Gastroesophageal sphincter (tissue), 4 donors: ENCODE data around the gene RETREG1. TPM values are rescaled to one million over a fixed set of nuclear protein-coding genes. Genes with fewer than 3 reads are reported as not detected.

Source experiments
- ATAC-seq: fragments of 150-250 bp; one replicate; pipeline ENCODE4 v1.9.1; 2016; ENCODE audit warnings: mild to moderate bottlenecking, moderate library complexity
- H3K27ac ChIP-seq, 4 donors: fragments of 200-600 bp; sonication (generic) in 3 of 4; 1 replicate in 3 of 4; 2 replicates in 1 of 4; pipeline ENCODE4 v1.5.1; 2016 to 2019
- H3K27me3 ChIP-seq: fragments of 200-600 bp; sonication (generic); one replicate; pipeline ENCODE4 v1.5.1; 2019
- H3K36me3 ChIP-seq, 2 donors: fragments of 200-600 bp; sonication (generic); one replicate each; pipeline ENCODE4 v1.5.1; 2019; ENCODE audit warnings: control low read depth in 1 of 2
- H3K4me1 ChIP-seq, 3 donors: fragments of 200-600 bp; sonication (generic); 1 replicate in 2 of 3; 2 replicates in 1 of 3; pipeline ENCODE4 v1.5.1; 2016 to 2019; ENCODE audit warnings: control low read depth in 2 of 3
- H3K4me3 ChIP-seq, 2 donors: fragments of 200-600 bp; sonication (generic); one replicate each; pipeline ENCODE4 v1.5.1; 2019; ENCODE audit warnings: mild to moderate bottlenecking in 1 of 2, moderate library complexity in 1 of 2
- H3K9me3 ChIP-seq, 3 donors: fragments of 200-600 bp; sonication (generic); one replicate each; pipeline ENCODE4 v1.5.1; 2017 to 2019; ENCODE audit warnings: control low read depth in 2 of 3
- CTCF ChIP-seq, 4 experiments: fragments of 200-600 bp in 2 of 4; fragments of 450-650 bp in 2 of 4; sonication (generic) in 1 of 4; IDR thresholded peaks; one replicate each; pipeline ENCODE4 v1.5.1; 2017 to 2019; ENCODE audit warnings: antibody characterized with exemption in 4 of 4, mild to moderate bottlenecking in 2 of 4, moderate library complexity in 2 of 4
- EP300 ChIP-seq: sonication (generic); formaldehyde crosslinking; IDR thresholded peaks from one replicate; pipeline ENCODE4 v1.6.1; 2017; ENCODE audit warnings: antibody characterized with exemption, mild to moderate bottlenecking
- POLR2A ChIP-seq, 2 donors: fragments of 450-650 bp; IDR thresholded peaks; one replicate each; pipeline ENCODE4 v1.6.1; 2017; ENCODE audit warnings: antibody characterized with exemption in 2 of 2, mild to moderate bottlenecking in 2 of 2, moderate library complexity in 1 of 2
- POLR2AphosphoS5 ChIP-seq: sonication (generic); formaldehyde crosslinking; IDR thresholded peaks from one replicate; pipeline ENCODE4 v1.6.1; 2017; ENCODE audit warnings: antibody characterized with exemption
- WGBS, 2 donors: methylation state at CpG; one replicate each; pipeline ENCODE4 v1.1.5; 2018; ENCODE audit warnings: low coverage in 1 of 2; 5-methylcytosine and 5-hydroxymethylcytosine counted together
- total RNA-seq, 4 donors: library from RNA; depleted of rRNA; stranded (reverse); fragments of >200 nt; gene quantifications; one replicate each; pipeline ENCODE4 v1.1.0, GENCODE V29; 2016

RETREG1 gene
- total RNA-seq, 4 donors from 2014 or later = 7.3 to 21.3 (median 15.7) TPM

- H3K4me1 ChIP-seq = peaks cover 0 to 11% (median 0%) of the 10 kb centered on the region in 3 donors
- WGBS, 2 donors = 64 to 76% methylated on average over 3 to 5 of the region's 5 CpGs
- no peaks in the 10 kb centered on the region for H3K36me3 ChIP-seq
- no peak overlapping the region for H3K4me3 ChIP-seq
- no peak for ATAC-seq
- H3K27ac ChIP-seq = no peak overlapping the region
- no peaks in the 10 kb centered on the region for H3K9me3 ChIP-seq
- TF ChIP-seq POLR2AphosphoS5 (no peak), EP300 (no peak), POLR2A (IDR thresholded peaks at IDR 0.05) (no peak)
- H3K27me3 ChIP-seq = no peaks in the 10 kb centered on the region
These were observed 20.2 kb downstream of the RETREG1 start for GRCh38 chr5:16596581-16596940.

GRCh38 chr5:16595881-16596580 lies 20.8 kb downstream of the RETREG1 start:
- Histone ChIP-seq H3K4me1 (peaks cover 0 to 10% (median 0%) of the 10 kb centered on the region in 3 donors), H3K36me3 (no peaks in the 10 kb centered on the region), H3K4me3 (no peak overlapping the region), H3K9me3 (no peaks in the 10 kb centered on the region), H3K27me3 (no peaks in the 10 kb centered on the region), H3K27ac (no peak overlapping the region)
- WGBS, 2 donors = 63 to 81% methylated on average over 4 to 6 of the region's 6 CpGs
- TF ChIP-seq POLR2AphosphoS5 (no peak), EP300 (no peak), CTCF (IDR thresholded peaks at IDR 0.05) (no peak), POLR2A (IDR thresholded peaks at IDR 0.05) (no peak)
- ATAC-seq = no peak

- 95 to 100% methylated on average over 2 to 3 of the region's 3 CpGs for WGBS, 2 donors
- Histone ChIP-seq H3K4me3 (no peak overlapping the region), H3K36me3 (no peaks in the 10 kb centered on the region), H3K9me3 (no peaks in the 10 kb centered on the region), H3K27me3 (no peaks in the 10 kb centered on the region), H3K27ac (no peak overlapping the region), H3K4me1 (no peaks in the 10 kb centered on the region)
- TF ChIP-seq EP300 (no peak), POLR2AphosphoS5 (no peak), POLR2A (IDR thresholded peaks at IDR 0.05) (no peak), CTCF (IDR thresholded peaks at IDR 0.05) (no peak)
- no peak for ATAC-seq
These were observed 23.2 kb downstream of the RETREG1 start for GRCh38 chr5:16593628-16594027.

- 53 to 72% methylated on average over 4 of the region's 4 CpGs for WGBS, 2 donors
- no peak overlapping the region for H3K27ac ChIP-seq
- TF ChIP-seq CTCF (IDR thresholded peaks at IDR 0.05) = no peak
- ATAC-seq = no peak
- H3K27me3 ChIP-seq = no peaks in the 10 kb centered on the region
- no peaks in the 10 kb centered on the region for H3K4me1 ChIP-seq
- no peak overlapping the region for H3K4me3 ChIP-seq
- no peaks in the 10 kb centered on the region for H3K9me3 ChIP-seq
- H3K36me3 ChIP-seq = no peaks in the 10 kb centered on the region
These were observed 23.8 kb downstream of the RETREG1 start for GRCh38 chr5:16593013-16593412.

- Histone ChIP-seq H3K4me3 (no peak overlapping the region), H3K27ac (no peak overlapping the region), H3K9me3 (no peaks in the 10 kb centered on the region), H3K36me3 (no peaks in the 10 kb centered on the region), H3K27me3 (no peaks in the 10 kb centered on the region), H3K4me1 (no peaks in the 10 kb centered on the region)
- TF ChIP-seq POLR2A (IDR thresholded peaks at IDR 0.05) = no peak
- no peak for TF ChIP-seq EP300
- no peak for TF ChIP-seq POLR2AphosphoS5
- TF ChIP-seq CTCF (IDR thresholded peaks at IDR 0.05) = no peak
- no peak for ATAC-seq
- WGBS, 2 donors = 60 to 82% methylated on average over 2 to 4 of the region's 4 CpGs
These were observed 24.5 kb downstream of the RETREG1 start for GRCh38 chr5:16592255-16592654.
